ENCODE results near the gene CHD2. TPM values are rescaled to one million over a fixed set of nuclear protein-coding genes. Genes with fewer than 3 reads are reported as not detected.

Gene CHD2
- total RNA-seq, 1 donor from 2014 or later, result 54.2 TPM

DNA sequence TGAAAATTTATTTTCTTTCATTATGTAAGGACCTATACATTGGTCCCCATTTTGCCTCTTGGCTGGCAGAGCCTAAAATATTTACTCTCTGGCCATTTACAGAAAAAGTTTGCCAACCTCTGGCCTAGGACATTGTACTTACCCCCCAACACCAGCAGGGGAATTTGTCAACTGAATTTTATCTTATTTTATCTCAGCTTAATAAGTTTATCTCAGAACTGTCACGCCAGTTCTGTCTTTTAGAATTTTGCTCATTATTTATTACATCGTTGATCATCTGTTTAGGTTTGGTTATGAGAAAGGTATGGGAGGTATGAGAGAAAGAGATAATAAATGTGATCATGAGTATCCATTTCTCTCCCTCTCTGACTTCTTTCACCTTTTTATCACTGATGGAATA is 38.3 kb downstream of the CHD2 start:
- Histone ChIP-seq H3K4me3 (ENCODE audit: low read depth, low read length) (no peak overlapping the region), H3K27me3 (ENCODE audit: control insufficient read depth, insufficient read depth, low read length) (no peaks in the 10 kb centered on the region), H3K36me3 (ENCODE audit: control insufficient read depth, insufficient read depth, low read length) (peaks cover 3% of the 10 kb centered on the region)
- no peak for DNase-seq (ENCODE audit: low read depth)
- TF ChIP-seq, protein P1, sequence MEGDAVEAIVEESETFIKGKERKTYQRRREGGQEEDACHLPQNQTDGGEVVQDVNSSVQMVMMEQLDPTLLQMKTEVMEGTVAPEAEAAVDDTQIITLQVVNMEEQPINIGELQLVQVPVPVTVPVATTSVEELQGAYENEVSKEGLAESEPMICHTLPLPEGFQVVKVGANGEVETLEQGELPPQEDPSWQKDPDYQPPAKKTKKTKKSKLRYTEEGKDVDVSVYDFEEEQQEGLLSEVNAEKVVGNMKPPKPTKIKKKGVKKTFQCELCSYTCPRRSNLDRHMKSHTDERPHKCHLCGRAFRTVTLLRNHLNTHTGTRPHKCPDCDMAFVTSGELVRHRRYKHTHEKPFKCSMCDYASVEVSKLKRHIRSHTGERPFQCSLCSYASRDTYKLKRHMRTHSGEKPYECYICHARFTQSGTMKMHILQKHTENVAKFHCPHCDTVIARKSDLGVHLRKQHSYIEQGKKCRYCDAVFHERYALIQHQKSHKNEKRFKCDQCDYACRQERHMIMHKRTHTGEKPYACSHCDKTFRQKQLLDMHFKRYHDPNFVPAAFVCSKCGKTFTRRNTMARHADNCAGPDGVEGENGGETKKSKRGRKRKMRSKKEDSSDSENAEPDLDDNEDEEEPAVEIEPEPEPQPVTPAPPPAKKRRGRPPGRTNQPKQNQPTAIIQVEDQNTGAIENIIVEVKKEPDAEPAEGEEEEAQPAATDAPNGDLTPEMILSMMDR (IDR thresholded peaks at IDR 0.05; ENCODE audit: insufficient read depth, low read length, poor library complexity, severe bottlenecking), result no peak

DNA sequence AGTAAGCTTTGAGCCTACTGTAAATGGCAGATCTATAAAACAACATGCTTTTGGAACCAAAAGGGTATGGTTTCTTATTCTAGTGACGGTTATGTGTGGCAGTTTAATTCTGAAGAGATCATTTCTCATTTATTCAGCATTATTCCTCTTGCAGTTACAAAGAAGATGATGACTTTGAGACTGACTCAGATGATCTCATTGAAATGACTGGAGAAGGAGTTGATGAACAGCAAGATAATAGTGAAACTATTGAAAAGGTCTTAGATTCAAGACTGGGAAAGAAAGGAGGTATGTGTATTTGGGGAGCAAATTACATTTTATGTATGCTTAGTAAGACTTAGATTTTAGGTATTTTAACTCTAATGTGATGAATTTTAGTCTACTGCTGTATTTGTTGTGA is 41.5 kb downstream of the CHD2 start:
- H3K27me3 ChIP-seq (ENCODE audit: control insufficient read depth, insufficient read depth, low read length), result no peaks in the 10 kb centered on the region
- TF ChIP-seq, protein P1 (IDR thresholded peaks at IDR 0.05; ENCODE audit: insufficient read depth, low read length, poor library complexity, severe bottlenecking), result no peak
- H3K36me3 ChIP-seq (ENCODE audit: control insufficient read depth, insufficient read depth, low read length), result peaks cover 4% of the 10 kb centered on the region

DNA sequence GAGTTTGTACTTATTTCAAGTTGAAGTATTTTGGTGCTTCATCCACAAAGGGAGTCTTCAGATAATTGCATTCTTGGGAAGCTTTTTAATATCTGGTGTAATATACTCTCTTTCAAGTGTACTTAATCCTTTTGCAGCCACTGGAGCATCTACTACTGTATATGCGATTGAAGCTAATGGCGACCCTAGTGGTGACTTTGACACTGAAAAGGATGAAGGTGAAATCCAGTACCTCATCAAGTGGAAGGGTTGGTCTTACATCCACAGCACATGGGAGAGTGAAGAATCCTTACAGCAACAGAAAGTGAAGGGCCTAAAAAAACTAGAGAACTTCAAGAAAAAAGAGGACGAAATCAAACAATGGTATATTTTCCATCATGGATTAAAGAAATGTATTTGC is 42.6 kb downstream of the CHD2 start:
- TF ChIP-seq, protein P1 (IDR thresholded peaks at IDR 0.05; ENCODE audit: insufficient read depth, low read length, poor library complexity, severe bottlenecking), result no peak
- Histone ChIP-seq H3K27me3 (ENCODE audit: control insufficient read depth, insufficient read depth, low read length) (no peaks in the 10 kb centered on the region), H3K36me3 (ENCODE audit: control insufficient read depth, insufficient read depth, low read length) (peaks cover 5% of the 10 kb centered on the region), H3K4me3 (ENCODE audit: low read depth, low read length) (no peak overlapping the region)
- no peak for DNase-seq (ENCODE audit: low read depth)

More for the DNA sequence above, 41.5 kb downstream of the CHD2 start:
- no peak for DNase-seq (ENCODE audit: low read depth)
- no peak overlapping the region for H3K4me3 ChIP-seq (ENCODE audit: low read depth, low read length)

DNA sequence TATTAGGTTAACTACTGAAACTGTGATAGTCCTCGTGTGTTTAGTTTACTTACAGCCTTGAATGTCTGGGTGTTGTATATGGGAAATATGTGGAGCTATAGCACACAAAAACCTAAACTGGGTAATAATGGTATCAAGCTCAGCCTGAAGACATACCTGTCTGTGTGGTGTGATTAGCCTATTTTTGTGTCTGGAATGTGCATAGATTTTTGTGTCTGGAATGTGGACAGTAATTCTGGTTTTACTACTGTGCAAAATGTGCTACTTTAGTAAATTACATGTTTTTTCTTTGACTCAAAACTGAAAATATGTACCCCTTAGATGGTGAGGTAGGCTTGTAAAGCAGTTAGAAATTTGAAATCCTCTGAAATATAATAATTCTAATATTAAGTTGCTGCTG is 43.5 kb downstream of the CHD2 start:
- Histone ChIP-seq H3K27me3 (ENCODE audit: control insufficient read depth, insufficient read depth, low read length) (no peaks in the 10 kb centered on the region), H3K4me3 (ENCODE audit: low read depth, low read length) (no peak overlapping the region), H3K36me3 (ENCODE audit: control insufficient read depth, insufficient read depth, low read length) (peaks cover 5% of the 10 kb centered on the region)
- no peak for DNase-seq (ENCODE audit: low read depth)
- TF ChIP-seq, protein P1 (IDR thresholded peaks at IDR 0.05; ENCODE audit: insufficient read depth, low read length, poor library complexity, severe bottlenecking), result no peak

DNA sequence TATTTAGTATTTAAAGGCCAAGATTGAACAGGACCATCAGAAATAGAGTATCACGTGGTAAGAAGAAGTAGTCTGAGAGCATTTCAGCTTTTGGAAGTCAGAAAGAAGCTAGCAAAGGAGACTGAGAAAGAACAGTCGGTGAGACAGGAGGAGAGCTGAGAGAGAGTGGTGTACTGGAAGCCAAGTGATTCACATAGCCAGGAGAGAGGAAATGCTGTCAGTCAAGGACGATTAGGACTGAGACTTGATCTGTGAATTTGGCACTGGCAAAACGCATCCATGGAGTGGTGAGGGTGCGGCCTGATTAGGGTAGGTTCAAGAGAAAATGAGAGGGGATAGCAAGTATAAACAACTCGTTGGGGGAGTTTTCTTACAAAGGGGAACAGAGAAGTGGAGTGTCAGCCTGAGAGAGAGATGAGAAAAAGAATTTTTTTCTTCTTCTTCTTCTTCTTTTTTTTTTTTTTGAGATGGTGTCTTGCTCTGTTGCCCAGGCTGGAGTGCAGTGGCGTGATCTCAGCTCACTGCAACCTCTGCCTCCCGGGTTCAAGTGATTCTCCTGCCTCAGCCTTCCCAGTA is 44.9 kb downstream of the CHD2 start:
- Histone ChIP-seq H3K36me3 (ENCODE audit: control insufficient read depth, insufficient read depth, low read length) (peaks cover 11% of the 10 kb centered on the region), H3K27me3 (ENCODE audit: control insufficient read depth, insufficient read depth, low read length) (no peaks in the 10 kb centered on the region), H3K4me3 (ENCODE audit: low read depth, low read length) (no peak overlapping the region)
- TF ChIP-seq, protein P1 (IDR thresholded peaks at IDR 0.05; ENCODE audit: insufficient read depth, low read length, poor library complexity, severe bottlenecking), result no peak
- no peak for DNase-seq (ENCODE audit: low read depth)

DNA sequence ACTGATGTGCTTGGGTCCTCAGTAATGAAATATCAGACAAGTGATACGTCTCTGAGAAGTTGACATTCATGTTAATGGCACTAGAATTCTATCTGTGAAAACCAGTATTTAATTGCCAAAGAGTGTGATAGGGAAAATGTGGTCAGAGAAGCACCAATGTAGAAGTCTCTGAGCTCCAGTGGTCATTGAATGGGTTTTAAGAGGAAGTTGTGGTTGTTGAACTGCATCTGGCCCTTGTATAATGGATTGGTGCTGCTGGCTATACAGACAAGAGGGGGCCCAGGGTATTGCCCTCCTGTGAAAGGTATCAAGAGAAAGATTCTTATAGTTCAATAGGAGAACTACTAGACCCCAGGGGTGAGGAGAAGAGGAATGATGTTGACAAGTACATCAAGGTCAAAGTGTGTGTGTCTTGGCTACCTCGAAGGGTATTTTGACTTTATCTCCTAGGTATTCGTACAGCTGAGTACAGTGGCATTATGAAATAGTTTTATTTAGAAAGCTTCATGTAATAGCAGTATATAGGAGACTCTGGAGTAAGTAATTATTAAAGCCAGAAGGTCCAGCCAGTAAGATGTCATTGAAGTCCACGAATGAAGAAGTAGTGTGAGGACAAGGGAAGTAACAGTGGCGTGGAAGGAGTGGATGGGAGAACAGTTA is 47.1 kb downstream of the CHD2 start:
- TF ChIP-seq, protein P1 (IDR thresholded peaks at IDR 0.05; ENCODE audit: insufficient read depth, low read length, poor library complexity, severe bottlenecking), result no peak
- H3K36me3 ChIP-seq (ENCODE audit: control insufficient read depth, insufficient read depth, low read length), result peaks cover 13% of the 10 kb centered on the region
- H3K4me3 ChIP-seq (ENCODE audit: low read depth, low read length), result no peak overlapping the region
- DNase-seq (ENCODE audit: low read depth), result no peak
- H3K27me3 ChIP-seq (ENCODE audit: control insufficient read depth, insufficient read depth, low read length), result no peaks in the 10 kb centered on the region

Measured in kidney epithelial cell (primary cell).